Activated CD8-positive, alpha-beta memory T cell treated with anti-CD3 and anti-CD28 coated beads, Interleukin-2, amount 50 U/mL, for 1 hour (primary cell): ENCODE measurements around the gene UBE2I.
"Not testable (repeated sequence)": the region's sequence is repeated elsewhere in the genome, so short reads cannot be mapped to it uniquely, and the experiment has no call there.

Experiments used
- DNase-seq: peaks from one replicate; pipeline ENCODE4 v3.0.0-alpha.2; 2020; ENCODE audit errors: extremely low read depth

Gene UBE2I

GRCh38 chr16:1293921-1294656 lies 15.3 kb upstream of the UBE2I start:
- DNase-seq = no peak

- no peak for DNase-seq
Observed at GRCh38 chr16:1295465-1295864, 14.0 kb upstream of the UBE2I start.

GRCh38 chr16:1296688-1297017 lies 12.8 kb upstream of the UBE2I start:
- DNase-seq = not testable (repeated sequence)

- no peak for DNase-seq
Observed at GRCh38 chr16:1297018-1297696, 12.3 kb upstream of the UBE2I start.

- no peak for DNase-seq
Observed at GRCh38 chr16:1298406-1298805, 11.0 kb upstream of the UBE2I start.

GRCh38 chr16:1299012-1299867 lies 10.2 kb upstream of the UBE2I start:
- no peak for DNase-seq

GRCh38 chr16:1299868-1300203 lies 9.6 kb upstream of the UBE2I start:
- DNase-seq = no peak

- DNase-seq = no peak
Observed at GRCh38 chr16:1300664-1301476, 8.6 kb upstream of the UBE2I start.

- no peak for DNase-seq
Observed at GRCh38 chr16:1301562-1301961, 7.9 kb upstream of the UBE2I start.

- DNase-seq = no peak
Observed at GRCh38 chr16:1305823-1306222, 3.6 kb upstream of the UBE2I start.

- DNase-seq = no peak
Observed at GRCh38 chr16:1306334-1306733, 3.1 kb upstream of the UBE2I start.

- no peak for DNase-seq
Observed at GRCh38 chr16:1308036-1308976, 1.1 kb upstream of the UBE2I start.

- DNase-seq = no peak
Observed at GRCh38 chr16:1309888-1310831, 724 bp downstream of the UBE2I start.

- no peak for DNase-seq
Observed at GRCh38 chr16:1310832-1311200, 1.4 kb downstream of the UBE2I start.

- DNase-seq = no peak
Observed at GRCh38 chr16:1311212-1311737, 1.8 kb downstream of the UBE2I start.

- no peak for DNase-seq
Observed at GRCh38 chr16:1311738-1312466, 2.5 kb downstream of the UBE2I start.

- no peak for DNase-seq
Observed at GRCh38 chr16:1312467-1312816, 3.0 kb downstream of the UBE2I start.

GRCh38 chr16:1312903-1313302 lies 3.5 kb downstream of the UBE2I start:
- DNase-seq = no peak
